ENCODE data around the gene ELMO1.
A peak's percentile ranks its signal among the peaks of the same experiment; 100 is the strongest.

- peak; percentile 53 for TF ChIP-seq CREM (IDR thresholded peaks at IDR 0.05; ENCODE audit: low read depth)
- TF ChIP-seq CTCF (IDR thresholded peaks at IDR 0.05 in 2 of 3, conservative IDR thresholded peaks at IDR 0.05 in 1 of 3; ENCODE audit: control insufficient read depth in 2 of 3, extremely low read depth in 1 of 3, insufficient read depth in 1 of 3, low read depth in 3 of 3, low read length in 3 of 3), result no peak
- no peak for TF ChIP-seq ZZZ3 (IDR thresholded peaks at IDR 0.05; ENCODE audit: control insufficient read depth, insufficient read length, low read depth)
- peak; percentile 35 for TF ChIP-seq CUX1 (IDR thresholded peaks at IDR 0.05; ENCODE audit: insufficient replicate concordance, low read depth, low read length)
- peak; percentile 93 for TF ChIP-seq JUNB (IDR thresholded peaks at IDR 0.05)
- TF ChIP-seq ZBTB11 (CRISPR knock-in tag; IDR thresholded peaks at IDR 0.05), result no peak
- TF ChIP-seq EZH2 (IDR thresholded peaks at IDR 0.05; ENCODE audit: borderline replicate concordance, control insufficient read depth, low read depth, low read length), result no peak
- TF ChIP-seq SIN3A (IDR thresholded peaks at IDR 0.05; ENCODE audit: low read depth, low read length), result no peak
- no peak for TF ChIP-seq CHD2 (IDR thresholded peaks at IDR 0.05; ENCODE audit: borderline replicate concordance, low read depth, low read length)
- TF ChIP-seq PAX5 (IDR thresholded peaks at IDR 0.05; ENCODE audit: borderline replicate concordance, low read depth, low read length), result no peak
- TF ChIP-seq FOXK2 (IDR thresholded peaks at IDR 0.05), result no peak
- TF ChIP-seq ZNF592 (IDR thresholded peaks at IDR 0.05), result no peak
These were observed 107.5 kb downstream of the ELMO1 start for GRCh38 chr7:37341033-37341630.

Measured in GM12878 (cell line).